A549 (cell line): Measurements from ENCODE around the gene PCNX4.

Experiments used
- CHD2 ChIP-seq: fragments of 150-350 bp; IDR thresholded peaks from 2 replicates; pipeline ENCODE4 v1.6.1; 2014; ENCODE audit warnings: low read length; ENCODE audit not compliant: partially characterized antibody
- ESRRA ChIP-seq: fragments of 150-350 bp; IDR thresholded peaks from 2 replicates; pipeline ENCODE4 v1.6.1; 2014; ENCODE audit warnings: mild to moderate bottlenecking, low read length, borderline replicate concordance
- JUNB ChIP-seq: fragments of >200 bp; sonication (Bioruptor Twin); formaldehyde crosslinking; IDR thresholded peaks from 2 replicates; pipeline ENCODE4 v1.6.1; 2016
- PHF8 ChIP-seq: fragments of 200-600 bp; sonication (generic); IDR thresholded peaks from 2 replicates; pipeline ENCODE4 v1.6.1; 2016; ENCODE audit warnings: low read depth, mild to moderate bottlenecking, antibody characterized with exemption, moderate library complexity, borderline replicate concordance
- ZFP36 ChIP-seq: fragments of 450-650 bp; IDR thresholded peaks from 2 replicates; pipeline ENCODE4 v1.6.1; 2014; ENCODE audit warnings: borderline replicate concordance; ENCODE audit not compliant: partially characterized antibody
- TF ChIP-seq, protein P1 (sequence below): fragments of 450-650 bp; IDR thresholded peaks from 2 replicates; pipeline ENCODE4 v1.6.1; 2014; ENCODE audit warnings: antibody characterized with exemption
- TF ChIP-seq, protein P2 (sequence below): fragments of >200 bp; sonication (Bioruptor Twin); formaldehyde crosslinking; IDR thresholded peaks from 3 replicates; pipeline ENCODE4 v1.5.1; 2016

DNA sequence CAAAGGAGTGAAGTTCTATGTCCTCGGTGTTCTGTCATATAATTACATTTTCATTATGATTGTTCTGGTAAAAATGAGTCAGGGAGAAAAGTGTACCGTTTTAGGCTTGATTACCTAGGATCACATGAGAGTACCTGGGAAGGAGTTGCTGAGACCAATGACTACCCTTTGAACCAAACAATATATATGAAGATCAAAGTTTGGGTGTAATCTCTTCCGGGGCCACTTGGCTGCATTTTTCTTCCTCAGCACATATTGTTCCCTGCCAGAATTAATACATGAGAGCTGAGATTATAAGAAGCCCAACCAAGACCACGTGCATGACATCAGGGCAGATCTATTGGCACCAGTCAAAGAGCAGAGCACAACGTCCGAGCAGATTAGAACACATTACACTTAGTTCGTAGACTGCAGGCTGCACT, 114.5 kb downstream of the PCNX4 start:
- TF ChIP-seq JUNB (no peak), ESRRA (no peak), ZFP36 (no peak), CHD2 (no peak), PHF8 (no peak)
- TF ChIP-seq, protein P1, sequence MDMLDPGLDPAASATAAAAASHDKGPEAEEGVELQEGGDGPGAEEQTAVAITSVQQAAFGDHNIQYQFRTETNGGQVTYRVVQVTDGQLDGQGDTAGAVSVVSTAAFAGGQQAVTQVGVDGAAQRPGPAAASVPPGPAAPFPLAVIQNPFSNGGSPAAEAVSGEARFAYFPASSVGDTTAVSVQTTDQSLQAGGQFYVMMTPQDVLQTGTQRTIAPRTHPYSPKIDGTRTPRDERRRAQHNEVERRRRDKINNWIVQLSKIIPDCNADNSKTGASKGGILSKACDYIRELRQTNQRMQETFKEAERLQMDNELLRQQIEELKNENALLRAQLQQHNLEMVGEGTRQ, result no peak
- TF ChIP-seq, protein P2, sequence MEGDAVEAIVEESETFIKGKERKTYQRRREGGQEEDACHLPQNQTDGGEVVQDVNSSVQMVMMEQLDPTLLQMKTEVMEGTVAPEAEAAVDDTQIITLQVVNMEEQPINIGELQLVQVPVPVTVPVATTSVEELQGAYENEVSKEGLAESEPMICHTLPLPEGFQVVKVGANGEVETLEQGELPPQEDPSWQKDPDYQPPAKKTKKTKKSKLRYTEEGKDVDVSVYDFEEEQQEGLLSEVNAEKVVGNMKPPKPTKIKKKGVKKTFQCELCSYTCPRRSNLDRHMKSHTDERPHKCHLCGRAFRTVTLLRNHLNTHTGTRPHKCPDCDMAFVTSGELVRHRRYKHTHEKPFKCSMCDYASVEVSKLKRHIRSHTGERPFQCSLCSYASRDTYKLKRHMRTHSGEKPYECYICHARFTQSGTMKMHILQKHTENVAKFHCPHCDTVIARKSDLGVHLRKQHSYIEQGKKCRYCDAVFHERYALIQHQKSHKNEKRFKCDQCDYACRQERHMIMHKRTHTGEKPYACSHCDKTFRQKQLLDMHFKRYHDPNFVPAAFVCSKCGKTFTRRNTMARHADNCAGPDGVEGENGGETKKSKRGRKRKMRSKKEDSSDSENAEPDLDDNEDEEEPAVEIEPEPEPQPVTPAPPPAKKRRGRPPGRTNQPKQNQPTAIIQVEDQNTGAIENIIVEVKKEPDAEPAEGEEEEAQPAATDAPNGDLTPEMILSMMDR, result no peak
